HG02678 (cell line): ENCODE results near the gene NAA15.
"Not testable (repeated sequence)": the region's sequence is repeated elsewhere in the genome, so short reads cannot be mapped to it uniquely, and the experiment has no call there.

Experiments
- ATAC-seq: cut with Tn5 transposase; IDR thresholded peaks from one replicate; pipeline ENCODE4 v1.9.1; 2021; ENCODE audit warnings: mild to moderate bottlenecking, moderate library complexity; ENCODE audit not compliant: unreplicated experiment

Gene NAA15

DNA sequence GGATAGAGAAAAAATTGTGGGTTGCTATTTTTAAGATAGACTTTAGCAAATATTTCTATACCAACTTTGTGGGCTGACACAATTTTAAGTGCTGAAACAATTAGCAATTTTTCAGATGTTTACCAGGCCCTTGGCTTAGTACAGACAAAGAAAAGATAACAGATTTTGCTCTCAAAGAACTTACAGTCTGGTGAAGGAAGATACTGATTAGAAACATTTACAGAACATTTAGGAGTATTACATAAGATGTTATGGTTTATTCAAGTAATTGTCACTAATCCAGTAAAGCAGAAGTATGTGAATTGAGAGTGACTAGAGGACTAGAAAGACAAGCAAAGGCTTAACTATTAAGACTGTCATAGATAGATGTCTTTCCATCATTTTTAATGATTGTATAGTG, 36.3 kb downstream of the NAA15 start:
- ATAC-seq, result no peak

DNA sequence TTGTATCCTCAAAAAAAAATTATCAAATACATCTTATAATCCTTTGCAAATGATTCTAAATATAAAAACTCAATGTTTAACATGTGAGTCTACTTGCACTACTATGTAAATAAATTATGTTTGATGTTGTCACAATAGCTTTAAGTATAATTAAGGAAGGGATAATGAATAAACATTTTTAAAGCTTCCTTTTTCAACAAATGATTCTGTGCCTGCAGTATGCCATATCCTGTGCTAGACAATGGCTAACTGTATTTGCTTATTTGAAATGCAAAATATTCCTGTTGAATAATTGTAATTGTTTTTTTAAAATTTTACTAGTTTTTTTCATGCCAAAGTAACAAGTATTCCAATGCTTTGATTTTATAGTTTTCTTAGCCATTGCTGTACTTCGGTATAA, 60.0 kb downstream of the NAA15 start:
- no peak for ATAC-seq

DNA sequence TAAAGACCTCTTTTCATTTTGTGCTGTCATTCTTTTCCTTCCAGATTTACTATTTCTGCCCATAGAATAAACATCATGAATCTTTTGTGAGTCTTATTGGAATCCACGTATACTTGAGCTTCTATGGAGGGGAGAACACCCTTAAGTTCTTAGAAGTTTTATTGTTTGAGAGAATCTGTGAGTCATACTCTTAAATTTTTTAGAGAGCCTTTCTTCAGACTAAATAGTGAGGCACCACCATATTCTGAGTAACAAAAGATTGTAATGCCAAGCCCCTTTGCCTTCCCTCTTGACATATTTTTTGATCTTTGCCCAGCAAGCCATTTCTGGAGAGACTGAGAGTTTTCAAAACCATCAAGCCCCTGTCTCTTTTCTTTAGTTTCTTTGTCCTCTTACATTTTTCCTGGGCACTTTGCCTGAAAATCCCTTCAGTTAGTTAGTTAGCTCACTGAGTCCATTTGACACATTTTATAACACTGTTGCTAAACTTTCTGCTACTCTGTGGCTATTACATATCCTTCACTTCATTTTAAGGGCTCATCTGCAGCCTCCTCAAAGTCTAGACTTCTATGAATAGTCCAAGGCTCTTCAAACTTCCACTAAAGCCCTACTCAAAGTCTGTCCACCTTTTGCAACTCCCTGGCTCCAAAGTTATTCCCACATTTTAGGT, 66.3 kb downstream of the NAA15 start:
- ATAC-seq, result no peak

DNA sequence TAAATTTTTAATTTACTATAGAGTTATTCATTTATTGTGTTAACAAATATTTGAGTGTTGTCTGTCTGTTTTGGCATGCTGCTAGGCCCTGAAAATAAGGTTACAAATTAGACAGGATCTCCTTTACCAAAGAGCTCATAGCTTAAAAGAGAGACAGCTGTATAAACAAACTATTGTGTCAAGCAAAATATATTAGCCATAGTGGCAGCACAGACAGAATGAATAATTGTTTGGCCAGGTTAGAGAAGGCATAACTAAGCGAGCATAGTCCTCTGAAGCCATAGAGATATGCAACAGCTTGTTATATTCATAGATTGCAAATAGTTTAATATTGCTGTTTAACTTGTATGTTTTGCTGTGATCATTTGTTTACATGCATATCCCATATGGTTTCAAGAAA, 67.7 kb downstream of the NAA15 start:
- no peak for ATAC-seq

DNA sequence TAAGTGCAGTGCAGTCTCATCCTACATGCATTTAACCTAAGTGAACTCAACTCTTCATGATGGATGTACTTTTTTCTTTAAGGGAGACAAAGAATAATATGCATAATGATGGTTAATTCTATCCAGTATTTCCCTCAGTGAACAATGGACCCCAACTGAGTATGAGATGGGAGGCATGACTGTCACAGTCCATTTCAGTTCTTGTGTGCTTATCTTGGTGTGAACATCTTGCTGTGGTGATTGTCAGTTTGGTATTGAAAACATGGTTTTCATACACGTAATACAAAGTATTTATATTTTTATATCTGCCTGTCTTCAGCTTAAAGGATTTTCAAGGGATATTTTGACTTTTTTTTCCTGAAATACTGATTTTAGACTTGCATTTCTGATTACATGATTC, 72.9 kb downstream of the NAA15 start:
- ATAC-seq, result no peak

DNA sequence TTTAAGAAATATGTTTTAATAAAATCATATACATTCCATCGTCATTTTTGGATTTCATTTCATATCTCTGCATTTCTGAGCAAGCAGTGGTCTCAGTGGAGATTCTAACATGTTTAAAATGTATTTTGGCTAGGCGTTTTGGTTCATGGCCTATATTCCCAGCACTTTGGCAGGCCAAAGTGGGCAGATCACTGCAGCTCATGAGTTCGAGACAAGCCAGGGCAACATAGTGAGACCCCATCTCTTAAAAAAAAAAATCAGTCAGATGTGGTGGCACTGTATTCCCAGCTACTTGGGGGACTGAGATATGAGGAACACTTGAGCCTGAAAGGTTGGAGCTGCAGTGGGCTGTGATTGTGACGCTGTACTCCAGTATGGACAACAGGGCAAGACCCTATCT, 85.1 kb downstream of the NAA15 start:
- no peak for ATAC-seq

DNA sequence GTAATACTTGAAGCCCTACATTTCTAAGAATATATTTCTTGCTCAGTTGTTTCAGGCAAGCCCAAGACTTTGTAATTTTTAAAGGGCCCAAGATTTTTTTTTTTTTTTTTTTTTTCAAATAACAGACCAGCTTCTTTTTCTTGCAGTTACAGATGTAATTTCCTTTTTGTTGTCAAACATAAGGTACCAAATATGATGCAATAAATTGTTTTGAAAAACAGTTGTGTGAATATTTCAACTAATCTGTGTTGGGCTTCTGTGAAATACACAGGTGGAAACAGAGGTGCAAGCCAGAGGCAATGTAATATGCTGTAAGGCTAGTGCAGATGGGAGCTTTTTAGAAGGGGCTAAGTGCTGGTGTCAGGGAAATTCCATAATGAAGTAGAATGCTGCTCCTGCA, 87.8 kb downstream of the NAA15 start:
- ATAC-seq, result no peak

DNA sequence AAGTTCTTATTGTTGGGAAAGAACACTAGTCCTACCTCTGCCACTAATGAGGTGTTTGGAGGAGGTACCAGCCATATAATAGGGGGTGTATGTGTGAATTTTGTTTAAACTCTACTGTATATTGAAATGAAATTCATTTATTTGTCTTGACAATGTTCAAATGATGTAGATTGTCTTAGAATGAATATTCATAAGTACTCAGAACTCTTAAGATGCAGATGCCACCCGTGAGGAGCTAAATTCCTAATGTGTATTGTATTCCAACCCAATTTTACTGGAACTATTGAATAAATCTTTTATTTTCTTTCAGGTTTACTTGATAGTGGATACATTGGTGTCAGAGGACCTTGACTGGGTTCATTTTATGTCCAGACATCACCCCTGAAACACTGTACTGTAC, 88.7 kb downstream of the NAA15 start:
- ATAC-seq, result no peak

DNA sequence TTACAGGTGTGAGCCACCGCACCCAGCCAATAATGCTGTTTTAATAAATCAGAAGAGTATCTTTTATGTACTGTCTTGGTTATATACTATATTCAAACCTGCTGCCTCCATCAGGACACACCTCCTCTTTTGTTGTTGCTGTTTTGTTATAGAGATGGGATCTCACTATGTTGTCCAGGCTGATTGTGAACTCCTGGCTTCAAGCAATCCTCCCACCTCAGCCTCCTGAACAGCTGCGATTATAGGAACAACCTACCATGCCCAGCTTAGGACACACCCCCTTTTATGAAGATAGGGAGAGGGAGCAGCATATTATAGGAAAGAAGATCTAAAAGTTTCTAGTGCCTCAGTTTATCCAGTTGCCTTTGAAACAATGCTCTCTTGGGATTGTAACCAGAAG, 90.4 kb downstream of the NAA15 start:
- ATAC-seq, result no peak

DNA sequence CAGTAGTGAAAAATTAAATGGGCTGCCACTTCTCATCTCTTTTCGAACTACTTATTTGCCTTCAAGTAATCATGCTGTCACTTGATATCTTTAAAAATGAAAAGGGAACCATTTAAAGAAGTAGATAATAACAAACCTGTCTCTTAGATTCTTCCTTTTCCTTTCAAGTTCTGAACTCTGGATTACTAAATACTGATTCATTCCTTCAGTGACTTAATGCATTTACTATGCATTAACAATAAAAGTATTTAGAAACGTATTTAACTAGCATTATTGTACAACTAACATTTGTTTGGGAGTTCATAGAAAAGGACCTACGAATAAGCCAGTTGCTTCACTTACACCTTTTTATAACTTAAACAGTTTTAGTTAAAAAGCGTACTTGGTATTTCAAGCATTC, 91.5 kb downstream of the NAA15 start:
- ATAC-seq, result no peak

DNA sequence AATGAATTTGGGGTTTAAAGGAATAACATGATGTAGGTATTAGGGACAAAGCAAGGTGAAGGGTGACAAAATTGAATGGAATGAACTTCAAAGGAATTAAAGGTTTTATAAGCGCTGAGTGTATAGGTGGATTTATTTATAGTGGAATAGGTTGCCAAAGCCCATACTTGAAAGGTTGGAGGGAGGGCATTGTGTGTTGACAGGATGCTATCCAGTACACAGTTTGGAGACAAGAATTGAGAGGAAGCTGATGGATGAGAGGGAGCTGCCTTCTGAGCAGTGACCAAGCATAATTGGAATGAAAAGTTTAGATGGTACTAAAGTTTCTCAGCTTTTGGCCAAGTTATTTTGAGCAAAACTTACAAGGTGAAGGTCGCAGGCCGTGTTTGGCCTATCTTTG, 100.1 kb downstream of the NAA15 start:
- ATAC-seq, result no peak

DNA sequence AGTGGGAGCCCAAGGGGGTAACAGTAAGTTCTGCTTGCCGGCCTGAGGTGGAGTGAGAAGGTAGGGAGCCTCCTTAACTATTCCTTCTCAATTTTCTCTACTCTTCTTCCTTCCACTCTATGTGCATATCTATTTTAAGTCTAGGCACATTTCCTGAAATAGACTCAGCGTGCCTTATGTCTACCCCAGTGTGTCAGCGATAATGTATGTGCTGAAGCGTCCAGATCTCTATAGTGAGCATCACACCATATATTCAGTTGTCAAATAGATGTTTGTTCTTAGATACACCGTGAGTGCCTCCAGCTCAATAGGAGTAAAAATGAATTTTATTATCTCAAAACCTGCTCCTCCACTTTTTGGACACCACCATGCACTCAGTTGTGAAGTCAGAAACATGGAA, 101.1 kb downstream of the NAA15 start:
- ATAC-seq, result no peak

DNA sequence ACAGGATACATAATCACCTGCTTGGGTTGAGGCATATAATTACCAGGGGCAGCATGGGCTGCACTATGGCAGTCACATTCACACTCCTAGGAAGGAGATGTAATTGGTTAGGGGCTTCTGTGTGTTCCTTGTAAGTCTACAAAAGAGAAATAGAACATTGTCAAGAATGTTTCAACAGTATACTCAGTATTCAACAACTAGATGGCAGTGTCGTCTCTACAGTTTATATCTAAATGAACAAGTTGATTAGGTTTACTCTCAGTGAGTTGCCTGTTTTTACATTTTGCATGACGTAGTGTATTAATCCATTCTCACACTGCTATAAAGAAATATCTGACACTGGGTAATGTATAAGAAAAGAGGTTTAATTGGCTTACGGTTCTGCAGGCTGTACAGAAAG, 102.2 kb downstream of the NAA15 start:
- no peak for ATAC-seq

DNA sequence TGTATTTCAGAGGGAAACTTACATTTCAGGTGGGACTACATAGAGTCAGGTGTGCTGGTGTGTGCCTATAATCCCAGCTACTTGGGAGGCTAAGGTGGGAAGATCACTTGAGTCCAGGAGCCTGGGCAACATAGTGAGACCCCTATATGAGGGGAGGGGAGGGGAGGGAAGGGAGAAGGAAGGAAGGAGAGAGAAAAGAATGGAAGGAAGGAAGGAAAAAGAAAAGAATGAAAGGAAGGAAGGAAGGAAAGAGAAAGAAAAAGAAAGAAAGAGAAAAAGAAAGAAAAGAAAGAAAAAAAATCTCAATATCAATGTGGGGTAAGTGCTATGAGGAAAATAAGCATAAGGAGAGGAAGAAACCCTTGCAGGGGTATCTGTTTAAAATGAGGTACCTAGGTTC, 109.0 kb downstream of the NAA15 start:
- no peak for ATAC-seq

DNA sequence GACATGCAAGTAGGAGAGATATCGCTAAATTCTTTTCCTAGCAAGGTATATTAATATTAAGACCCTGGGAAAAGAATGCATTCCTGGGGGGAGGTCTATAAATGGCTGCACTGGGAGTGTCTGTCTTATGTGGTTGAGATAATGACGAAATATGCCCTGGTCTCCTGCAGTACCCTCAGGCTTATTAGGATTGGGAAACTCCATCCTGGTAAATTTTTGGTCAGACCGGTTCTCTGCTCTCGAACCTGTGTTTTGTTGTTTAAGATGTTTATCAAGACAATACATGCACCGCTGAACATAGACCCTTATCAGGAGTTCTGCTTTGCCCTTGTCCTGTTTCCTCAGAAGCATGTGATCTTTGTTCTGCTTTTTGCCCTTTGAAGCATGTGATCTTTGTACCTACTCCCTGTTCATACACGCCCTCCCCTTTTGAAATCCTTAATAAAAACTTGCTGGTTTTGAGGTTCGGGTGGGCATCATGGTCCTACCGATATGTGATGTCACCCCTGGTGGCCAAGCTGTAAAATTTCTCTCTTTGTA, 113.4 kb downstream of the NAA15 start:
- ATAC-seq, result not testable (repeated sequence)

DNA sequence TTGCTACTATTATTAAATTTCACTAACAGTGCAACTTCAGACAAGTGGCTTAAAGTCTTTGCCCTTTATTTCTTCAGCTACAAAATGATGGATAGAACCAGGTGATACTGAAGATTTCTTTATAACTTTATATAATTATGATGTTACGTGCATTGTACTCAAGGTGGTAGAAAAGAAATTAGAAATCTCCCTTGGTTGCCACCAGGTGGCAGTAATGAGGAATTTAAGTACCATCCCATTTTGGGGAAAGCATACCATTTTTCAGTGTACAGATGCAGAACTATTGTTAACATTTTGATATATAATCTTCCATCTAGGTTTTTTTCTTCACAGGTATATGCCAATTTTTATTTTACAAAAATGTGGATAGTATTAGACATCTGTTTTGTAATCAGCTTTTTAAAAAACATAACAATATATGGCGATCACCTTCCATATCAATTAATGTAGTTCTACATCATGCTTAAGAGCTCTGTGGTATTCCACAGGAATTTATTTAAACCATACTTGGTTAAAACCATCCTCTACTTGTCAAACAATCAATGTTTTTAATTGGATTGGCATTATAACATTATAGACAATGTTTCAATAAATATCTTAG, 114.9 kb downstream of the NAA15 start:
- no peak for ATAC-seq

DNA sequence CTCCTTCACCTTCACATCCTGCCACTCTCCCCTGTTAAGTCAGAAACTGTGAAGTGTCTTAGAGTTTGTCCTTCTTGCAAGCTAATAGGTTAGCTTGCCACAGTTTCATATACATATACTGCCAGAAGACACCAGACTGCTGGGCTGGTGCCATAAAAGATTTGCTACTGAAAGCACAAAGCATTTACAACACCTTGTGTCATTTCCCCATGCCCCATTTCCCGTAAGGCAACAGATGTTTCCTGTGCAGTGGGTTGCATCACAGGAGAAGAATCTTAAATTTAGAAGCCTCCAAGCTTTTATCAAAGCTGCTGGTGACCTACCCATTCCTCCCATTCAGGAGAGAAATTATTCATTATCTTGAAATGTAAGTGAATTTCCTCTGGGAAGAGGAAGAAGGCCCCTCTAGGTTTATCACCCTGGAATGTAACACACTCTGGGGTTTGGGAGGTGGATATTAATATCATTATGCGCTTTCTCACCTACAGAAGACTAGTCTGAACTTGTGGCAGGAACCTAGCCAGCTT, 118.1 kb downstream of the NAA15 start:
- peak; percentile 85 for ATAC-seq

DNA sequence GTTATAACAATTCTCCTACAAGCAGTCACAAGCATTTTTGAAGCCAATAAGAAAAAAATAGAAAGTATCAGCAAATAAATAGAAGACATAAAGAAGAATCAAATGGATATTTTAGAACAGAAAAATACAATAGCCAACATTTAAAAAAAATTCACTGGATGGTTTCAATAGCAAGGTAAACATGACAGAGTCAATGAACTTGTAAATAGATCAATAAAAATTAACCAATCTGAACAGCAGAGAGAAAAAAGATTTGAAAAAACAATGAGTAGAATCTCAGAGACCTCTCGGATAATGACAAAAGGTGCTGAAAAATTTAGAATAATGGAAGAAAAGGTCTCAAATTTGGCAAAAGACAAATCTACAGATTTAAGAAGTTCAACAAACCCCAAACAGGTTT, 119.3 kb downstream of the NAA15 start:
- ATAC-seq, result no peak

DNA sequence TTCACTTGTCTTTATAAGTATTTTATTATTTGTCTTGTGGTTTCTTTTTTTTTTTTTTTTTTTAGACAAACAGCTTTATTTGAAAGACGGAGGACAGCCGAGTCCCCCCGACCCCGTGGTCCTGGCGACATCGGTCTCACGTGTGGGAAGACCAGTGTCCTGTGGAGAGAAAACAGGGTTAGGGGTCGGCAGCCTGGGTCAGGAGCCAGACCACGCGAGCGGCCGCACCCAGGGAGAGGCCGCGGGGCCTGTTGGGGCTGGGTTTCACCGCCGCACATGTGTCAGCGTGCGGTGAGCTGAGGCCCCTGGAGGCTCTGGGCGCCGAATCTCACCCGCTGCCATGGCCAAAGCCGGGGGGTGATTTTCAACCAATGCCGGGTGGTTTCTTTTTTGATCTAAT, 134.8 kb downstream of the NAA15 start:
- ATAC-seq, result no peak

DNA sequence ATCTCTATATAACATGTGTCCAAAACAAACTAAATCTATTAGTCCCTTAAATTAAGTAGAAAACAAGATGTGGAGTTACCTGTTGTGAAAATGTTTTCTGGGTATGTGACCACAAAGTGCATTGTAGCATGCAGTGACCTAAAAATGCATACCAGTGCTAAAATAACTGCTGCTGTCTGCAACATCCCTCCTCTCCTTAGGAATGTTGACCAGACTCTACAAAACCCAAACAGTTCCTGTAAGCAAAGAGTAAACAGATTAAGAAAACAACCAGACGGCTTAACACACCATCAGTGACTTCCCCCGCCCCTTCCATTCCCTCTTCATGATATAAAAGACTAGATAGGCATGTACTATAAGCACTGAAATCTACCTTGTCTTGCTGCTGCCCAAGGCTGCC, 136.8 kb downstream of the NAA15 start:
- ATAC-seq, result no peak

DNA sequence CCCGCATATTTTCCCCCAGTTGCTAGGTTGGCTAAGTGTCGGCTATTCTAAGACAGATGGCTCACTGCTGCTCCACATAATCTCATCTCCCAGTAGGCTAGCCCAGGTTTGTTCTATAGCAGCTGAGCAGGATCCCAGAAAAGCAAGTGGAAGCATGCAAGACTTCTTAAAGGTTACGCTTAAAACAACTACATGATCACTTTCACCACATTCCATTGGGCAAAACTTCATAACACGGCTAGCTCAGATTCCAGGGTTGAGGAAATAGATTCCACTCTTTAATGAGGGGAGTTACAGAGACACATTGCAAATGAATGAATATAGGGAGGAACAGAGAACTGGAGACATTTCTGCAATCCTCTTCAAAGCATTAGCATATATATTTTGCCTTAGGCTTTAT, 139.7 kb downstream of the NAA15 start:
- ATAC-seq, result no peak

DNA sequence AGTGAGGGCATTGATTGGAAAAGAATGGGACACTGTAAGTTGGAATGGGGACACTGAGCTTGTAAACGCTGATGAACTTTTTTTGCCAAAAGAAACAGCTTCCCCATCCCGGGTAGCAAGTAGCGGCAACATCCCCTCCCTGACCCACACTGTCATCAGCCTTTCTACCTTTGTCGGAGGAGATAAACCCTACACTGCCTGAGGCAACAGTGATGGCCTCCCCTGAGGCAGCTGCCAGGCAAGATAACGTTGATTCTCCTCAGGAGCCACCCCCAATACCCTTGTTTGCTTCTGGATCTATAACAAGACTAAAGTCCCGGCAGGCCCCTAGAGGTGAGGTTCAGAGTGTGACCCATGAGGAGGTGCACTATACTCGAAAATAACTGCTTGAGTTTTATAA, 142.4 kb downstream of the NAA15 start:
- ATAC-seq, result no peak

DNA sequence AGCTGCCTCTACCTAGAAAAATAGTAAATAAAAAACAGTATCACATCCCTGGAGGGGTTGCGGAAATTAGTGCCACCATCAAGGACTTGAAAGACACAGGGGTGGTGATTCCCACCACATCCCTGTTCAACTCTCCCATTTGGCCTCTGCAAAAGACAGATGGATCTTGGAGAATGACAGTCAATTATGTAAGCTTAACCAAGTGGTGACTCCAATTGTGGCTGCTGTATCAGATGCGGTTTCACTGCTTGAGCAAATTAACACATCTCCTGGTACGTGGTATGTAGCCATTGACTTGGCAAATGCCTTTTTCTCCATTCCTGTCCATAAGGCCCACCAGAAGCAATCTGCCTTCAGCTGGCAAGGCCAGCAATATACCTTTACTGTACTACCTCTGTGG, 143.6 kb downstream of the NAA15 start:
- ATAC-seq, result not testable (repeated sequence)
